MM.1S (cell line): Measurements from ENCODE around the gene KCTD2.

Experiments used
- DNase-seq: peaks from one replicate; pipeline ENCODE4 v3.0.0-alpha.2; 2015
- H2AFZ ChIP-seq: fragments of 300-600 bp; sonication (generic); 2 replicates; pipeline ENCODE4 v1.6.0; 2016; ENCODE audit warnings: antibody characterized with exemption, low read length
- H3F3A ChIP-seq: fragments of 300-600 bp; sonication (generic); 2 replicates; pipeline ENCODE4 v1.6.1; 2016; ENCODE audit warnings: mild to moderate bottlenecking, antibody characterized with exemption, low read length, moderate library complexity, mixed read lengths; ENCODE audit not compliant: insufficient read depth
- H3K27ac ChIP-seq: fragments of 300-600 bp; sonication (generic); 2 replicates; pipeline ENCODE4 v1.5.1; 2016; ENCODE audit warnings: mild to moderate bottlenecking, low read length
- H3K27me3 ChIP-seq: fragments of 300-600 bp; sonication (generic); replicated peaks from 2 replicates; pipeline ENCODE4 v1.6.0; 2016; ENCODE audit warnings: low read length; ENCODE audit not compliant: insufficient read depth
- H3K36me3 ChIP-seq: fragments of 300-600 bp; sonication (generic); replicated peaks from 2 replicates; pipeline ENCODE4 v1.6.1; 2016; ENCODE audit warnings: mild to moderate bottlenecking, low read length, mixed read lengths; ENCODE audit not compliant: insufficient read depth
- H3K4me1 ChIP-seq: fragments of 300-600 bp; sonication (generic); 2 replicates; pipeline ENCODE4 v1.6.1; 2016; ENCODE audit warnings: low read length, mixed read lengths
- H3K4me2 ChIP-seq: fragments of 300-600 bp; sonication (generic); 2 replicates; pipeline ENCODE4 v1.6.0; 2016; ENCODE audit warnings: low read depth, low read length
- H3K4me3 ChIP-seq: fragments of 300-600 bp; sonication (generic); 2 replicates; pipeline ENCODE4 v1.5.1; 2016; ENCODE audit warnings: low read length, mixed read lengths
- H3K79me2 ChIP-seq: fragments of 300-600 bp; sonication (generic); 2 replicates; pipeline ENCODE4 v1.6.1; 2016; ENCODE audit warnings: mixed run types, low read length, mixed read lengths
- H3K9ac ChIP-seq: fragments of 300-600 bp; sonication (generic); 2 replicates; pipeline ENCODE4 v1.6.1; 2016; ENCODE audit warnings: low read length, mixed read lengths
- H3K9me2 ChIP-seq: fragments of 300-600 bp; sonication (generic); replicated peaks from 2 replicates; pipeline ENCODE4 v1.6.1; 2016; ENCODE audit warnings: mild to moderate bottlenecking, low read length, mixed read lengths; ENCODE audit not compliant: insufficient read depth
- H3K9me3 ChIP-seq: fragments of 300-600 bp; sonication (generic); replicated peaks from 2 replicates; pipeline ENCODE4 v1.6.1; 2016; ENCODE audit warnings: mild to moderate bottlenecking, low read length, mixed read lengths; ENCODE audit not compliant: insufficient read depth
- H4K20me1 ChIP-seq: fragments of 300-600 bp; sonication (generic); 2 replicates; pipeline ENCODE4 v1.6.1; 2016; ENCODE audit warnings: mild to moderate bottlenecking, low read length, moderate library complexity, mixed read lengths; ENCODE audit not compliant: insufficient read depth
- EZH2 ChIP-seq: fragments of 300-600 bp; sonication (generic); optimal IDR thresholded peaks from 2 replicates; pipeline ENCODE3; 2017; ENCODE audit warnings: low read depth, mild to moderate bottlenecking, antibody characterized with exemption, low read length, mixed read lengths
- EZH2phosphoT487 ChIP-seq: fragments of 300-600 bp; sonication (generic); IDR thresholded peaks from 2 replicates; pipeline ENCODE4 v1.6.1; 2018; ENCODE audit warnings: antibody characterized with exemption, low read length
- TF ChIP-seq, protein P1 (sequence below): fragments of 300-600 bp; sonication (generic); IDR thresholded peaks from 2 replicates; pipeline ENCODE4 v1.5.1; 2016; ENCODE audit warnings: antibody characterized with exemption, low read length, mixed read lengths

KCTD2 gene

DNA sequence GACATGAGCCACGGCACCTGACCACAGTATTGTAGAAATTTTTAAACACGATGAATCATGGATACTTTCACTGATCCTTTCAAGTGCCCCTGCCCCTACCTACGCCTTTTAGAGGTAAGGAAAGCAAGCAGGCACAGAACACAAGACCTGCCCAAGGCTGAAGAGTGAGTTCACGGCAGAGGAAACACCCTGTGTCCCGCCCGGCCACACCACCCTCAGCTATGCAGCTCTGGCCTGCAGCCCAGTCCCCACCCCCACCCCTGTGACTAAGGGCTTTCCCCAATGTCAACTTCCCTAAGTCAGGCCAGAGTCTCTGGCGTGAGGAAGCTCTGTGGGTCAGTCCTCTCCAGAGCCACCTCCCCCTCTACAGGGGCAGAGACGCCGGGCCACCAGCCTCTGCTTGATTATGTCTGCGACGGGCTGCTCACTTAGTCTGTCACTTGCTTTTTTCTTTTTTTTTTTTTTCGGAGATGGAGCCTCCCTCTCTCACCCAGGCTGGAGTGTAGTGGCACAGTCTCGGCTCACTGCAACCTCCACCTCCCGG, 49.1 kb downstream of the KCTD2 start:
- Histone ChIP-seq H3K4me1 (no peaks in the 10 kb centered on the region), H4K20me1 (no peaks in the 10 kb centered on the region), H3K4me2 (no peak overlapping the region), H3K9me3 (no peaks in the 10 kb centered on the region), H3K27me3 (no peaks in the 10 kb centered on the region; the same call in 1 of the 2 replicates), H3K27ac (no peak overlapping the region), H3K9me2 (no peaks in the 10 kb centered on the region), H3K4me3 (no peak overlapping the region), H2AFZ (no peak overlapping the region), H3K9ac (no peak overlapping the region), H3F3A (no peaks in the 10 kb centered on the region), H3K36me3 (no peaks in the 10 kb centered on the region), H3K79me2 (no peaks in the 10 kb centered on the region)
- TF ChIP-seq, protein P1, sequence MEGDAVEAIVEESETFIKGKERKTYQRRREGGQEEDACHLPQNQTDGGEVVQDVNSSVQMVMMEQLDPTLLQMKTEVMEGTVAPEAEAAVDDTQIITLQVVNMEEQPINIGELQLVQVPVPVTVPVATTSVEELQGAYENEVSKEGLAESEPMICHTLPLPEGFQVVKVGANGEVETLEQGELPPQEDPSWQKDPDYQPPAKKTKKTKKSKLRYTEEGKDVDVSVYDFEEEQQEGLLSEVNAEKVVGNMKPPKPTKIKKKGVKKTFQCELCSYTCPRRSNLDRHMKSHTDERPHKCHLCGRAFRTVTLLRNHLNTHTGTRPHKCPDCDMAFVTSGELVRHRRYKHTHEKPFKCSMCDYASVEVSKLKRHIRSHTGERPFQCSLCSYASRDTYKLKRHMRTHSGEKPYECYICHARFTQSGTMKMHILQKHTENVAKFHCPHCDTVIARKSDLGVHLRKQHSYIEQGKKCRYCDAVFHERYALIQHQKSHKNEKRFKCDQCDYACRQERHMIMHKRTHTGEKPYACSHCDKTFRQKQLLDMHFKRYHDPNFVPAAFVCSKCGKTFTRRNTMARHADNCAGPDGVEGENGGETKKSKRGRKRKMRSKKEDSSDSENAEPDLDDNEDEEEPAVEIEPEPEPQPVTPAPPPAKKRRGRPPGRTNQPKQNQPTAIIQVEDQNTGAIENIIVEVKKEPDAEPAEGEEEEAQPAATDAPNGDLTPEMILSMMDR, result no peak
- TF ChIP-seq EZH2, result no peak
- TF ChIP-seq EZH2phosphoT487, result no peak
- DNase-seq, result no peak

- no peak for DNase-seq
- Histone ChIP-seq H3K27ac (no peak overlapping the region), H3K9me3 (no peaks in the 10 kb centered on the region), H3F3A (no peaks in the 10 kb centered on the region), H3K4me2 (no peak overlapping the region), H3K36me3 (no peaks in the 10 kb centered on the region), H3K9me2 (no peaks in the 10 kb centered on the region), H3K4me3 (no peak overlapping the region), H3K9ac (no peak overlapping the region), H3K27me3 (no peaks in the 10 kb centered on the region; the same call in 1 of the 2 replicates), H3K4me1 (no peaks in the 10 kb centered on the region), H3K79me2 (no peaks in the 10 kb centered on the region), H4K20me1 (no peaks in the 10 kb centered on the region), H2AFZ (no peak overlapping the region)
- TF ChIP-seq, protein P1, result no peak
- TF ChIP-seq EZH2, result no peak
- TF ChIP-seq EZH2phosphoT487, result no peak
These were observed 50.8 kb downstream of the KCTD2 start for GRCh38 chr17:75097865-75098264.

GRCh38 chr17:75098861-75099260, 51.8 kb downstream of the KCTD2 start:
- H3K9ac ChIP-seq, result no peak overlapping the region
- no peaks in the 10 kb centered on the region for H4K20me1 ChIP-seq
- no peak overlapping the region for H3K27ac ChIP-seq
- H2AFZ ChIP-seq, result no peak overlapping the region
- H3K79me2 ChIP-seq, result no peaks in the 10 kb centered on the region
- H3F3A ChIP-seq, result no peaks in the 10 kb centered on the region
- H3K4me2 ChIP-seq, result no peak overlapping the region
- H3K9me2 ChIP-seq, result no peaks in the 10 kb centered on the region
- TF ChIP-seq EZH2phosphoT487 (no peak), EZH2 (no peak)
- TF ChIP-seq, protein P1, result no peak
- no peaks in the 10 kb centered on the region for H3K36me3 ChIP-seq
- H3K9me3 ChIP-seq, result no peaks in the 10 kb centered on the region
- H3K4me3 ChIP-seq, result no peak overlapping the region
- no peaks in the 10 kb centered on the region; the same call in 1 of the 2 replicates for H3K27me3 ChIP-seq
- no peak for DNase-seq
- no peaks in the 10 kb centered on the region for H3K4me1 ChIP-seq
